Gastroesophageal sphincter (tissue), 3 donors: ENCODE measurements around the gene ABCC6.

Experiments
- POLR2A ChIP-seq, 2 donors: fragments of 450-650 bp; IDR thresholded peaks; one replicate each; pipeline ENCODE4 v1.6.1; 2017; ENCODE audit warnings: antibody characterized with exemption in 2 of 2, mild to moderate bottlenecking in 2 of 2, moderate library complexity in 1 of 2
- TF ChIP-seq, protein P1 (sequence below), 4 experiments: fragments of 200-600 bp in 2 of 4; fragments of 450-650 bp in 2 of 4; sonication (generic) in 1 of 4; IDR thresholded peaks; one replicate each; pipeline ENCODE4 v1.5.1; 2017 to 2019; ENCODE audit warnings: antibody characterized with exemption in 4 of 4, mild to moderate bottlenecking in 2 of 4, moderate library complexity in 2 of 4

DNA sequence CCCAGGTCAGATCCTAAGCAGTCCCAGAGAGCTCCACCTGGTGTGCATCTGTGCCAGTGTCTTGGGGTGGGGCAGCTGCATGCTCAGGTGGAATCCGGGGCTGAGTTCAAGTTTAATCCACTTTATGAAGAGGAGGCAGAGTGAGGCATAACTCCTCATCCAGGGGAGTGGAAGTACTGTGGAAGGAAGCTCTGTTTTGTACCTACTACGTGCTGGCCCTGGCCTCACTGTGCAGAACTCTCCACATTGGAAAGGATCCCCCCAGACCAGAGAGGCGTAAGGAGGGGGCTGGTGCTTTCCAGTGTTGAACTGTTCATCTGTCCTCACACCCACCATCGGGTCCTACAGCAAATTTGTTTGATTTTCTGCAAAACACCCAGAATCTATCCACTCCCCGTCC lies 78.0 kb downstream of the ABCC6 start:
- TF ChIP-seq, protein P1, sequence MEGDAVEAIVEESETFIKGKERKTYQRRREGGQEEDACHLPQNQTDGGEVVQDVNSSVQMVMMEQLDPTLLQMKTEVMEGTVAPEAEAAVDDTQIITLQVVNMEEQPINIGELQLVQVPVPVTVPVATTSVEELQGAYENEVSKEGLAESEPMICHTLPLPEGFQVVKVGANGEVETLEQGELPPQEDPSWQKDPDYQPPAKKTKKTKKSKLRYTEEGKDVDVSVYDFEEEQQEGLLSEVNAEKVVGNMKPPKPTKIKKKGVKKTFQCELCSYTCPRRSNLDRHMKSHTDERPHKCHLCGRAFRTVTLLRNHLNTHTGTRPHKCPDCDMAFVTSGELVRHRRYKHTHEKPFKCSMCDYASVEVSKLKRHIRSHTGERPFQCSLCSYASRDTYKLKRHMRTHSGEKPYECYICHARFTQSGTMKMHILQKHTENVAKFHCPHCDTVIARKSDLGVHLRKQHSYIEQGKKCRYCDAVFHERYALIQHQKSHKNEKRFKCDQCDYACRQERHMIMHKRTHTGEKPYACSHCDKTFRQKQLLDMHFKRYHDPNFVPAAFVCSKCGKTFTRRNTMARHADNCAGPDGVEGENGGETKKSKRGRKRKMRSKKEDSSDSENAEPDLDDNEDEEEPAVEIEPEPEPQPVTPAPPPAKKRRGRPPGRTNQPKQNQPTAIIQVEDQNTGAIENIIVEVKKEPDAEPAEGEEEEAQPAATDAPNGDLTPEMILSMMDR (IDR thresholded peaks at IDR 0.05) = no peak
- TF ChIP-seq POLR2A (IDR thresholded peaks at IDR 0.05) = no peak
